GM20431 (cell line): ENCODE results near the gene CSNK1D.
"Not testable (repeated sequence)": the region's sequence is repeated elsewhere in the genome, so short reads cannot be mapped to it uniquely, and the experiment has no call there.

Experiments used
- in situ Hi-C: fragments of 300-500 bp; cut with MseI, MboI; formaldehyde crosslinking; loops from one replicate; pipeline ENCODE4 v1.15.0; 2020; ENCODE audit warnings: low sequenced_read_pairs; ENCODE audit not compliant: unreplicated experiment

CSNK1D gene

DNA sequence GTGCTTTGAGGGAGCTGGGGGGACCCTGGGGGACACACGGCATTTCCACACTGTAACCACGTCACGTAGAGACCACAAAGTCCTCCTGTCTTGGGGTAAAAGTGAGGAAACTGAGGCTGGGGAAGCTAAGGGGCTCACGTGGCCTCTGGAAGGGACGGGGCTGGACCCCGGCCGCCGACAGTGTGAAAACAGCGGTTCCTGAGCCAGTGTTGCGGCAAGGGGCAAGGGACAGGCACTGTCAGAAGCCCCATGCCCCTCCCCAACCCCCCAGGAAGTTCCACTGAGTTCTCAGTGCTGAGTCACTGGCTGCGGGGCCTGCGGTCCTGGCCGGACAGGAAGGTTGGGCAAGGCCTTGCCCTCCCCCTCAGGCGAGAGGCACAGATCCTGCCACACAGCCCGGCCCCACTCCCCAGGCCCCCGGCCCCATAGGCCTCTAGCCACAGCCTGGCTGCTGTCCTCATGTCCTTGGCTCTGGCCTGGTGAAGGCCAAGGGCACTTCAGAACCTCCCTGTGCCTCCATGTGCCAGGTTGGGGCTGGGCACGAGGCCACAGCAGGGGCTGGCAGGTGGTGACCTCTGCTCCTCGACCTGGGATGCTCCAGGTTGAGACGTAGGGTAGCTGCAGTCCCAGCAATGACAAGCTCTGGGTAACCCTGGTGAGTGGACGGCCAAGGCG, 55.8 kb downstream of the CSNK1D start:
- in situ Hi-C loops: no loop called here

DNA sequence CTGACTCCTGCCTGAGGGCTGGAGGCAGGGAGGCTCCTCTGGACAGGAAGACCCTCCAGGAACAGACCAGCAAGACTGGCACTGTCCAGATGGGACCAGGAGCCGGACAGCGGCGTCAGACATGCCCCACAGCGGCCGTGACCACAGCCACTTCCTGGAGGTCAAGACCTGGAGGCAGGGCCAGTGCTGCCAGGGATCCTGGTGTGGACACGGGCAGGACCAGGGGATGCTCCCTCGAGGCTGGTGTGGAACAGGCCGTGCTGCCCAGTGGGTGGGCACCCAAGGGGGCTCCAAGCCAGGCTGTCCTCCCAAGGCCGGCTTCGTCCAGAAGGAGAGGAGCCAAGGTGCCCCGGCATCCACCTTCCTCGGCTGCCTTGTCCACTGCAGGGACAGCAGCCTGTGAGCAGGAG, 56.4 kb downstream of the CSNK1D start:
- in situ Hi-C loops: no loop called here

DNA sequence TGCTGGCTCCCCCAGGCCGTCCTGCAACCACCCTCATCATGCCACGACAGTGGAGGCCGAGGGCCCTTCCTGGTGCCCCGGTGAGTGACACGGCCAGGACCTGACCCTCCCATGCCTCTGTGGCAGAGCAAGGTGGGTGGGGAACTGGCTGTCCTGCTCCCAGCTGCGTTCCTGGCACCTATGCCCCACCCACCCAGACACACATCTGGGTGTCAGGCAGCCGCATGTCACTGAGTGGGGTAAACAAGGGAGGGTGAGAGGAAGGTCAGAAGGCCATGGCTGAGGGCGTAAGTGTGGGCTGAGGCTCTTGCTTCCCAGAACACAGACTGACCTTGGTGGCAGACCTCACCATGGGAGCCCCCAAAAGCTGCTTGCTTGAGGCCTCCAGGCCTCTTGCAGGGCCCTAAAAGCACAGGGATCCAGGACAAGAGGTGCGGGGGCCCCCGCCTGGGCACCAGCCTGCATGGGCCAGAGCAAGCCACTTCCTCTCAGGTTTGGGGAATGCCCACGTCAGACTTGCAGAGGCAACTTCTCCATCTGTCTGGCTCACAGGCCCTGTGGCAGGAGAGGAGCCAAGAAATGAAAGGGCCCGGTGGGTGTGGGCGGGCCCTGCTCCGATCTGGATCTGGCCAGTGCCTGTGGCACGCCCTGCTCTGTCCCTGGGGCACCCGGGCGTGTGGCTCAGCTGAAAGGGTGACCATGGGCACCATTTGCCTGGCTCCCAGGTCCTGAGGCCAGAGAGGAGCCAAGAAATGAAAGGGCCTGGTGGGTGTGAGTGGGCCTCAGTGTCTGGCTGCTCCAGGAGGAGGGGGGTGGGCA, 57.0 kb downstream of the CSNK1D start:
- in situ Hi-C loops: no loop called here

DNA sequence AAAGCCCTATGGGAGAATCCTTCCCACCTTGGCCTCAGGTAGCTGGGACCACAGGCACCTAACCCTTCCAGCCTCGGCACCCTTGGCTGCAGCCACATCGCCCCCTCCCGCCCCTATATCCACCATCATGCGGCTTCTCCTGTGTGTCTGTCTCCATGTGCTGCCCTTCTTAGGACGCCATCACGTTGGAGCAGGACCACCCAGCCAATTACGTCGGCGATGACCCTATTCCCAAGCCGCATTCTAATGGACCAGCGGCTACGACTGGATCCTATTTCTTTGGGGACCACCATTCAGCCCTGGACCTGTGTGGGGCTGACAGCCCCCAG, 57.6 kb downstream of the CSNK1D start:
- in situ Hi-C loops: no loop called here

DNA sequence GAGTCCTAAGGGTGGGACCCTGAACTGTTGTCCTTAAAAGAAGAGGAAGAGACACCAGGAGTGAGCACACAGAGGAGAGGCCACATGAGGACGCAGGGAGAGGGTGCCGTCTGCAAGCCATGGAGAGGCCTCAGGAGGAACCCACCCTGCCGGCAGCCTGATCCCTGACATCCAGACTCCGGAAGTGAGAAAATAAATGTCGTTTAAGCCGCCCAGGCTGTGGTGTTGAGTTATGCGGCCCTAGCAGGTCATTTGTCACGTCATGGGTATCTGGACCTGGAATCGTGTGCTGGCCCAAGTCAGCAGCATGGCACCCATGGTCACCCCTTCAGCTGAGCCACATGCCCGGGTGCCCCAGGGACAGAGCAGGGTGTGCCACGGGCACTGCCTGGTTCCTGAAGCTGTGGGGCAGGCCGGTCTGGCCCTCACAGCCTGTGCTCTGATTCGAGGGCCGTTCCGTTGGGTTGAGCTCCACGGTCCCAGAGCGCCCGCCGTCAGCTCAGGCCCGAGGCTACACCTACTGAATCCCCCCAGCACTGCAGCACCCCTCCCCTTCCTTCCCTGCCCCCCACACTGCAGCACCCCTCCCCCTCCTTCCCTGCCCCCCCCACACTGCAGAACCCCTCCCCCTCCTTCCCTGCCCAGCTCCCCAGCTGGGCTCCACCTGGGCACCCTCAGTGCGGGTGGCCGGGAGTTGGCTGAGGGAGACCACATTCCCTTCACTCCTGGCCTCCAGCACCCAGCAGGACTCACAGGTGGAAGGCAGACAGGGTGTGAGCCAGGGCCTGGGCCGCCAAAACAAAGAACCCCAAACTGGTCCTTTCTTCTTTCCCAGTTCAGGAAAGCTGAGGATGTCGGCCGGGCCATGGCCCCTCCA, 58.2 kb downstream of the CSNK1D start:
- in situ Hi-C loops: no loop called here

DNA sequence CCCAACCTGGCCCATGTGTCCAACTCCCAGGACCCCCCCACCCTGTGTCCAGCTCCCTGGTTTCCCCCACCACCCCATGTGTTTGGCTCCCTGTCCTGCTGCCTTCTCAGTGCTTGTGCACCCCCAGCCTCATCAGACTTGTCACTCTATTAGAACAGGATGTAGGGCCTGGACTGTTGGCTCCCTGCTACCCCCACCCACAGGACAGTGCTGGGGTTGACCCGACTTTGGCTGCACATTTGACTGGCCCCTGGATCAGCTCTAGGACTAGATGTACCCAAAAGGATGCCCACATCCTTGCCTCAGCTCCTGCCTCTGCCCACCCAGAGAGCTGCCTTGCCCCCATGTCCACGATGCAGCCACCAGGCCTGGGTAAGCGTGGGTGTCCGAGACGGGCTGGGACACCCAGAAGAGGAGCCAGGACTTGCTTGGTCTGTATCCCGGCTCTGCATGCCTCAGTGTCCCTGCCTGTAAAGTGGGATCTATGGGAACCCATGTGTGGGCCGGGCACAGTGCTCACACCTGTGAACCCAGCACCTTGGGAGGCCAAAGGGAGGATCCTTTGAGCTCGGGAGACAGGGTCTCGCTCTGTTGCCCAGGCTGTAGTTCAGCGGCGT, 59.4 kb downstream of the CSNK1D start:
- in situ Hi-C loops: no loop called here

DNA sequence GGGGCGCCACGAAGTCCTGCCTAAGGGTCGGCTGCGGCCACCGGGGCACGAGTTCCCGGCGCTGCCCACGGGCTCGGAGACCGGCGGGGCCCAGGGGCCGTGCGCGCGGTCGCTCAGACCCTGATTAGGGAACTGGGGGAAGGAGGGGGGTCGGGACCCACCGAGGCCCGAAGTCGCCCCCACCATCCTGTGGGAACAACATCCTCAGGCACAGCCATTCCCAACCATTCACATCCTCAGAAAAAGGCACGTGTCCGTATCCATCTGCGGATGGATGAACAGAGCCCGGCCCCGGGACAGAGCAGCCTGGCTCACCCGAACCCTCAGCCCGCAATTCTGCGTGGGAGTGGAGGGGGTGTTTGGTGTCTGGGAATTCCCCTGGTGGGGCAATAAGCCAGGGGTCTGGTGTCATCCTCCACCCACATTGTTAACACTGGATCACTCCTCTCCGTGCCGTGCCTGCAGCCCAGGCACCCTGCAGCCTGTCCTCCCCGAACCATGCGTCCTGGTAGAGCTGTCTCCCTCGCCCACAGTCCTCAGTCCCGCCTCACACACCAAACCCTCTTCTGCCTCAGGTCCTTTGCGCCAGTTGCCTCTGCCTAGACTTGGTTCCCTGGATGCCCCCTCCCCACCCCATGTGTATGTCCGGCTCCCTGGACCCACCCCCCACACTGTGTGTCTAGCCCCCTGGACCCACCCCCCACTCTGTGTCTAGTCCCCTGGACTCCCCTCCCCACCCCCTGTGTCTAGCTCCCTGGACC, 60.1 kb downstream of the CSNK1D start:
- in situ Hi-C loops: no loop called here

DNA sequence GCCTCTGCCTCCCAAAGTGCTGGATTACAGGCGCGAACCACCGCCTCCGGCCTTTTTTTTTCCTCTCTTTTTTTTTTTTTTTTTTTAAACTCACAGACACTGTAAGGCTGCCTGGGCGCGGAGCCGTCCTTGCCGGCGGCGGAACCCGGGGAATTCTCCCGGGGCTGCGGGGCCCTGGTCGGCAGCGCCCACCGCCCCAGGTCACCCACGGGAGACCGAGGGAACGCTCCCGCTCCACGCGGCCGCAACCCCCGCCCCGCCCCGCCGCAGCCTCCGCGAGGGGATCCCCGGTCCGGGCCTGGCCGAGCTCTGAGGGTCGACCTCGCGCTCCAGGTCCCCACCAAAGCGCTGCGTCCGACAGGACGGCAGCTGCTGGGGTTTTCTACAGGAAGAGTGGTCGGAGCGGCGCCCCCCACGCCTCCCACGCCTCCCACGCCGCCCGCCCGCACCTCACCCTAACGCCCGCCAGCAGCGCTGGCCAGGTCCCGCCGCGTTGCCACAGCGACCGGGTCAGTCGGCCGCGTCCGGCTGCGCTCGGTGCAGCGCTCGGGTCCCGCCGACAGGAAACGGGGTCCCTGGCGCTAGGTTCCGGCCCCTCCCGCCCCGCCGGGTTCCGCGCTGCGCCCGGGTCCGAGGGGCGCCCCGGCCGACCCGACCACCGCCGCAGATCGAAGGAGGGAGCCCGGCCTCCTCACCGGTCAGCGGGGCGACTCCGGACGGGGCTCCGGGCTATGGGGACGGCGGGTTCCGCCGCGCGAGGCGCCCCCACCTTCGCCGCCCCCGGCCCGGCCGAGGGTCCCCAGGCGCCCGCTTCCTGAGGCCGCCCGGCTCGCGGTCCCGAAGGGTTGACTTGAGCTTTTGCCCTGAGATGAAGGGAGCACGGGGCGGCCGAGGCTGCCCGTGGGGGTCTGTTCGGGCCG, 60.9 kb downstream of the CSNK1D start, which contains the start of gene CCDC57:
TSS of gene CCDC57 (minus strand) at position 512 of the 920 bp plus-strand sequence. CDS start 10,898 bp downstream, outside the sequence.
- in situ Hi-C loops: no loop called here

DNA sequence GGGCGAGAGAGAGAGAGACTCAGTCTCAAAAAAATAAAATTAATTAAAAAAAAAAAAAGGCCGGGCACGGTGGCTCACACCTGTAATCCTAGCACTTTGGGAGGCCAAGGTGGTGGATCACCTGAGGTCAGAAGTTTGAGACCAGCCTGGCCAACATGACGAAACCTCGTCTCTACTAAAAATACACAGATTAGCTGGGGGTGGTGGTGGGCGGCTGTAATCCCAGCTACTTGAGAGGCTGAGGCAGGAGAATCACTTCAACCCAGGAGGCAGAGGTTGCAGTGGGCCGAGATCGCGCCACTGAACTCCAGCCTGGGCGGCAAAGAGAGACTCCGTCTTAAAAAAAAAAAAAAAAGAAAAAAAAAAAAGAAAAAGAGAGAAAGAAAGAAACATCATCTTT, 62.8 kb downstream of the CSNK1D start:
- in situ Hi-C loops: not testable (repeated sequence)

DNA sequence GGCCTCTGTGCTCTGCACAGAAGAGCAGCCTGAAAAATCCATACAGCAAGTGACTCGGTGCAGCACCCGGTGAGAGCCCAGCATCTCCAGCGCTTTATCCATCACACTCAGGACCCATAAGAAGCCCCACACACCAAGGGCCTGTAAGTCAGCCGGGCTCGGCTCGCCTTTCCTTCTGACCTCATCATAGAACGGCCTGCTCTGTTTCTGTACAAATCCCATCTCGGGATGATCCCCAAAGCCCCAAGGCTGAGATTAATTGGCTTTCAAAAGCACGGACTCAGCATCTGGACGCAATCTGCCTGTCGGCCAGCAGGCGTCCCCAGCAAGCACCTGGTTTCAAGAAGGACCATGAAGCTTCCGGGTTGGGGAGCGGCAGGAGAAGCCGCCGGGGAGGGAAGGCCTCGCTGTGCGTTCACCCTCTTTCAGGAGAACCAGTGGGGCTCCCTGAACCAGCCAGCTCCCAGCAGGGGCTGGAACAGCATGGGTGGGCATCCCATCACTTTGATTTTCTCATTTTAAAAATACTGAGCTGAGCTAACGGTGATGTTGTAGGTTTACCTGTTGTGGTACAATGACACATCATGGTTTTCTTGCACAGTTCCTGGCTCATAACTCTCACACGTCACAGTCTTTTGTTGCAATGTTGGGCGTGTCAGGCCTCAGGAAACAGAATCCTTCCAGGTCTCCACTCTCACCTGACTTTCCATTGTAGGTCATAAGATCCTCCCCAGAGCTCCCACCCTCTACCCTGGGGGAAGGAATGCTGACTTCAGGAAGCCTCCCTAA, 67.6 kb downstream of the CSNK1D start:
- in situ Hi-C loops: no loop called here

DNA sequence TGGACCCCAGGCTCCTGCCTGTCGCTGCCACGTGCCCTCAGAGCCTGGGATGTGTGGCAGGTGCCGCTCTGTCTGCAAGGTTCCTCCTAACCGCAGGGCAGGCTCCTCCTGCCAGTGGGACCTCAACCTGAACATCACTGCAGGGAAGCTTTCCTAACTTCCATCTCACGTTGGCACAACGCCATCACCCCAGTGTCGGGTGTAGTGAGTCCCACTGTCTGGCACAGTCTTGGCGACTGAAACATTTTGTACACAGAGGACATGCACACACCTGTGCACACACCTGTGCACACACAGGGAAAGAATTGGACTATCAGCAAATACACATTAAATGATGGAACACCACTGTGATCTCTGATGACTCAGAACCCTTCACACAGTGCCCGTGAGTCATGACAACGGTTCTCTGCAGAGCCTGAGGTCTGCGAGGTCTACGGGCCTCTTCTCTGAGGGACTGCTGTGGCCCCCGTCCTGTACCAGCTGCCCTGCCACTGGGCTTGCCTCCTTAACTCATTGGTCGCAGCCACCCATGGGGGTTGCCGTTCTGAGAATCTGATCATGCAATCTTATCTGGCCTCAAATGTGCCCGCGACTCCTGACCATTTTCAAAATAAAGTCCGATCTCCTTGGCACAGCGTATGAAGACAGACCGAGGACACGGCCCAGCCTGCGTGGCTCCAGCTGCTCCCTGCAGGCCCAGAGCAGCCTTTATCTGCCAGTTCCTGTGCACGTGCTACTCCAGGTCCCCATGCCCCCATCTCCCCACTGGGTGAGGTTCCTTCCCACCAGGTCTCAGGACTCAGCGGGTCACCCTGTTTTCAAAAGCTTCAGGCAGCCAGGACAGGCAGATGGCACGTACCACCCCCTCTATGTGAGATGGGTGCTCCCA, 68.4 kb downstream of the CSNK1D start:
- in situ Hi-C loops: no loop called here

DNA sequence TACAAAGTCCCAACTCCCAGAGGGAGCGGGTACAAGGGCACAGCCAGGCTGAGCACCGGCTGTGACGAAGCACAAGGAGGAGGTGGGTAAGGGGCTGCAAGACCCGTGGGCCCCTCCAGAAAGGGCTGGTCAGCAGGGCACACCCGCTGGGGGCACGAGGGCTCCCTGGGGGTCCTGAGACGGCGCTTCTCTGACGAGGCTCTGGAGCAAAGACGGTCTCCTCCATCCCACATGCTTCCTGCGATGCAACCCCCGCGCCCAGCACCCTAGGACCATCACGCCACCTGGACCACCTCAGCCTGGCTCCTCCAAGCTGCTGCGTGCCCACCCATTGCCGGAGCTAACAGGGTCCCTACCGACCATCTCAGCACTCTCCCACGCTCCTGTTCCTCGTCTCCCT, 69.6 kb downstream of the CSNK1D start:
- in situ Hi-C loops: no loop called here

DNA sequence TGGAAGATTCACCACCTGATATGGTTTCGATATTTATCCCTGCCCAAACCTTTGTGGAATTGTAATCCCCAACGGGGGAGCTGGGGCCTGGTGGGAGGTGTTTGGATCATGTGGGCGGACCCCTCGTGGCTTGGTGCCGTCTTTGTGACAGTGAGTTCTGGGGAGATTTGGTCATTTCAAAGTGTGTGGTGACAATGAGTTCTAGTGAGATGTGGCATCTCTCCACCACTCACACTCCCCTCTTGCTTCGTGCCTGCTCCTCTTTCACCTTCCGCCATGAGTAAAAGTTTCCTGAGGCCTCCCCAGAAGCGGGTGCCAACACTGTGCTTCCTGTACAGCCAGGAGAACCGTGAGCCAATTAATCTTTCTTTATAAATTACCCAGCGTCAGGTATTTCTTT, 70.5 kb downstream of the CSNK1D start:
- in situ Hi-C loops: no loop called here

DNA sequence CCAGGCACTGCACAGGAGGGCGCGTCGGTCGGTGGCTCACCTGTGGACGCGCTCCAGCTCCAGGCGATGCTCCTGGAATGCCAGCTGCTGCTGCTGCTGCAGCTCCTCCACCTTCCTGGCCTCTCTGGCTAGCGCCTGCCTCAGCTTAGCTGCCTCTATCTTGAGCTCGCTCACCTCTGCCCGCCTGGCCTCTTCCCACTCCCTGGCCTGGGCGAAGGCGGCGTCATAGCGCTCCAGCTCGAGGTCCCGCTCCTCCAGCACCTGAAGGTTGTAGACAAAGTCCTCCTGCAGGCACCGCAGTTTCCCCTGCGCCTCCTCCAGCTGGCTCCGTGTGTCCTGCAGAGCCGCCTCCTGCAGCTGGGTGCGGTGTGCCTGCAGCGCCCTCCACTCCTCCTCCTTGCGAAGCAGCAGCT, 72.0 kb downstream of the CSNK1D start:
- in situ Hi-C loops: no loop called here

DNA sequence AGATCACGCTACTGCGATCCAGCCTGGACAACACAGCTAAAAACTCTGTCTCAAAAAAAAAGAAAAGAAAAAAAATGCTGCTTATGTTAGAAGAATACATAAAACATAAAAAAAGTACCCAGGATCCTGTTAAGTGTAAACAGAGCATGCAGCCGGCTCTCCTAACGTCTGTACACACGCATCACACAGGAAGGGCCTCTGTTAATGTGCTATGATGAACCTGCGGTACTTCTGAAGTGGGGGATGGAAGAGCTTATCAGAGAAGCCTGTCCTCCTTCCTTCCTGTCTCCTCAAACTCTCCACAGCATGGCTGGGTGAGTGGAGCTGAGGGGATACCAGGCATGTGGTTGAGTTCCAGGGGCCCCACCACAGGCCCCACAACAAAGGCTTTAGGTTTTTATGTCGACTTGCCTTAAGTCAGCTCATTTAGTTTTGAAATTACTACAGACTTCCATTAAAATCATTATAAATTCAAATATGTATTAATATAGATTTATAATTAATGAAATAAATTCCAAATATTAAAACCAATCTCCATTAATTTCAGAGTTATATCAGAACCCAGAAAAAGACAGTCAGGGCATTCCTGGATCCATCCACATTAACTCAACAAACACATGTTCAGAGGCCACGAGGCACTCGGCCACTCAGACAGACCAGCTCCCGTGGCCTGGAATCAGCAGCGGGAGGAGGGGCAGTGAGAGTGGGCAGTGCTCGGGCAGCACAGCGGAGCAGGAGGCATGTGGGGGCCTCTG, 72.6 kb downstream of the CSNK1D start:
- in situ Hi-C loops: no loop called here

DNA sequence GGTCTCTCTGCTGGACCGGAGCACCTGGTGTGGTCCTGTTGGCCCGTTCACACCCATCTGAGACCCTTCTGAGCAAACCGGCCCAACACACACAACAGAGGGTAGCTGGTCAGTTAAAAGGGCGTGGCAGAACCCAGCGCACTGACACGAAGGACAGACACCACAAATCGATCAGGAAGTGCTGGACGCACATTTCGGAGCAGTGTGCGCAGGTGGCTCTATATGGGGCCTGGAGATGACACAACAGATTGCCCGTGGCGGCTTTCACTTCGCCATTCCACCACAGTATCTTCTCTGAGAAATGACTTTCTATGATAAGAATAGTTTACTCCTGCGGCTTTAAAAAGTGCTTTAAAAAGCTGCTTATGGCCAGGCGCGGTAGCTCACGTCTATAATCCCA, 73.4 kb downstream of the CSNK1D start:
- in situ Hi-C loops: no loop called here
